ENCODE data around the gene GPX4. TPM values are rescaled to one million over a fixed set of nuclear protein-coding genes. Genes with fewer than 3 reads are reported as not detected.

GPX4 gene
- total and polyA plus RNA-seq, 2 of the 13 experiments (the other 11 are each of a cell fraction or from before 2014, with no cell fraction given), result 535 to 613 TPM

GRCh38 chr19:1064661-1065605 is 38.9 kb upstream of the GPX4 start (continued):
- TF ChIP-seq, protein P1, sequence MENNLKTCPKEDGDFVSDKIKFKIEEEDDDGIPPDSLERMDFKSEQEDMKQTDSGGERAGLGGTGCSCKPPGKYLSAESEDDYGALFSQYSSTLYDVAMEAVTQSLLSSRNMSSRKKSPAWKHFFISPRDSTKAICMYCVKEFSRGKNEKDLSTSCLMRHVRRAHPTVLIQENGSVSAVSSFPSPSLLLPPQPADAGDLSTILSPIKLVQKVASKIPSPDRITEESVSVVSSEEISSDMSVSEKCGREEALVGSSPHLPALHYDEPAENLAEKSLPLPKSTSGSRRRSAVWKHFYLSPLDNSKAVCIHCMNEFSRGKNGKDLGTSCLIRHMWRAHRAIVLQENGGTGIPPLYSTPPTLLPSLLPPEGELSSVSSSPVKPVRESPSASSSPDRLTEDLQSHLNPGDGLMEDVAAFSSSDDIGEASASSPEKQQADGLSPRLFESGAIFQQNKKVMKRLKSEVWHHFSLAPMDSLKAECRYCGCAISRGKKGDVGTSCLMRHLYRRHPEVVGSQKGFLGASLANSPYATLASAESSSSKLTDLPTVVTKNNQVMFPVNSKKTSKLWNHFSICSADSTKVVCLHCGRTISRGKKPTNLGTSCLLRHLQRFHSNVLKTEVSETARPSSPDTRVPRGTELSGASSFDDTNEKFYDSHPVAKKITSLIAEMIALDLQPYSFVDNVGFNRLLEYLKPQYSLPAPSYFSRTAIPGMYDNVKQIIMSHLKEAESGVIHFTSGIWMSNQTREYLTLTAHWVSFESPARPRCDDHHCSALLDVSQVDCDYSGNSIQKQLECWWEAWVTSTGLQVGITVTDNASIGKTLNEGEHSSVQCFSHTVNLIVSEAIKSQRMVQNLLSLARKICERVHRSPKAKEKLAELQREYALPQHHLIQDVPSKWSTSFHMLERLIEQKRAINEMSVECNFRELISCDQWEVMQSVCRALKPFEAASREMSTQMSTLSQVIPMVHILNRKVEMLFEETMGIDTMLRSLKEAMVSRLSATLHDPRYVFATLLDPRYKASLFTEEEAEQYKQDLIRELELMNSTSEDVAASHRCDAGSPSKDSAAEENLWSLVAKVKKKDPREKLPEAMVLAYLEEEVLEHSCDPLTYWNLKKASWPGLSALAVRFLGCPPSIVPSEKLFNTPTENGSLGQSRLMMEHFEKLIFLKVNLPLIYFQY (CRISPR knock-in tag; IDR thresholded peaks at IDR 0.05; ENCODE audit: borderline replicate concordance), result no peak
- TF ChIP-seq ZBTB25 (CRISPR knock-in tag; IDR thresholded peaks at IDR 0.05) (0 out of 2 replicates have a peak, but pooled peaks have one; percentile 32), ZNF180 (CRISPR knock-in tag; IDR thresholded peaks at IDR 0.05; ENCODE audit: borderline replicate concordance, low read depth) (no peak), ZNF598 (CRISPR knock-in tag; IDR thresholded peaks at IDR 0.05; ENCODE audit: borderline replicate concordance) (no peak), MXD4 (CRISPR knock-in tag; IDR thresholded peaks at IDR 0.05) (no peak; the same call in 1 of the 2 replicates)
- TF ChIP-seq, protein P2, sequence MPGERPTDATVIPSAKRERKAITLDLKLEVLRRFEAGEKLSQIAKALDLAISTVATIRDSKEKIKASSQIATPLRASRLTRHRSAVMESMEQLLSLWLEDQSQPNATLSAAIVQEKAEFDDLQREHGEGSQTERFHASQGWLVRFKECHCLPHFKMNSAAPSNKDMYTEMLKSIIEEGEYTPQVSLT (CRISPR knock-in tag; IDR thresholded peaks at IDR 0.05; ENCODE audit: borderline replicate concordance, low read depth), result no peak
- TF ChIP-seq, protein P3, sequence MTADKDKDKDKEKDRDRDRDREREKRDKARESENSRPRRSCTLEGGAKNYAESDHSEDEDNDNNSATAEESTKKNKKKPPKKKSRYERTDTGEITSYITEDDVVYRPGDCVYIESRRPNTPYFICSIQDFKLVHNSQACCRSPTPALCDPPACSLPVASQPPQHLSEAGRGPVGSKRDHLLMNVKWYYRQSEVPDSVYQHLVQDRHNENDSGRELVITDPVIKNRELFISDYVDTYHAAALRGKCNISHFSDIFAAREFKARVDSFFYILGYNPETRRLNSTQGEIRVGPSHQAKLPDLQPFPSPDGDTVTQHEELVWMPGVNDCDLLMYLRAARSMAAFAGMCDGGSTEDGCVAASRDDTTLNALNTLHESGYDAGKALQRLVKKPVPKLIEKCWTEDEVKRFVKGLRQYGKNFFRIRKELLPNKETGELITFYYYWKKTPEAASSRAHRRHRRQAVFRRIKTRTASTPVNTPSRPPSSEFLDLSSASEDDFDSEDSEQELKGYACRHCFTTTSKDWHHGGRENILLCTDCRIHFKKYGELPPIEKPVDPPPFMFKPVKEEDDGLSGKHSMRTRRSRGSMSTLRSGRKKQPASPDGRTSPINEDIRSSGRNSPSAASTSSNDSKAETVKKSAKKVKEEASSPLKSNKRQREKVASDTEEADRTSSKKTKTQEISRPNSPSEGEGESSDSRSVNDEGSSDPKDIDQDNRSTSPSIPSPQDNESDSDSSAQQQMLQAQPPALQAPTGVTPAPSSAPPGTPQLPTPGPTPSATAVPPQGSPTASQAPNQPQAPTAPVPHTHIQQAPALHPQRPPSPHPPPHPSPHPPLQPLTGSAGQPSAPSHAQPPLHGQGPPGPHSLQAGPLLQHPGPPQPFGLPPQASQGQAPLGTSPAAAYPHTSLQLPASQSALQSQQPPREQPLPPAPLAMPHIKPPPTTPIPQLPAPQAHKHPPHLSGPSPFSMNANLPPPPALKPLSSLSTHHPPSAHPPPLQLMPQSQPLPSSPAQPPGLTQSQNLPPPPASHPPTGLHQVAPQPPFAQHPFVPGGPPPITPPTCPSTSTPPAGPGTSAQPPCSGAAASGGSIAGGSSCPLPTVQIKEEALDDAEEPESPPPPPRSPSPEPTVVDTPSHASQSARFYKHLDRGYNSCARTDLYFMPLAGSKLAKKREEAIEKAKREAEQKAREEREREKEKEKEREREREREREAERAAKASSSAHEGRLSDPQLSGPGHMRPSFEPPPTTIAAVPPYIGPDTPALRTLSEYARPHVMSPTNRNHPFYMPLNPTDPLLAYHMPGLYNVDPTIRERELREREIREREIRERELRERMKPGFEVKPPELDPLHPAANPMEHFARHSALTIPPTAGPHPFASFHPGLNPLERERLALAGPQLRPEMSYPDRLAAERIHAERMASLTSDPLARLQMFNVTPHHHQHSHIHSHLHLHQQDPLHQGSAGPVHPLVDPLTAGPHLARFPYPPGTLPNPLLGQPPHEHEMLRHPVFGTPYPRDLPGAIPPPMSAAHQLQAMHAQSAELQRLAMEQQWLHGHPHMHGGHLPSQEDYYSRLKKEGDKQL (CRISPR knock-in tag; IDR thresholded peaks at IDR 0.05; ENCODE audit: low read depth), result no peak
- TF ChIP-seq, protein P4, sequence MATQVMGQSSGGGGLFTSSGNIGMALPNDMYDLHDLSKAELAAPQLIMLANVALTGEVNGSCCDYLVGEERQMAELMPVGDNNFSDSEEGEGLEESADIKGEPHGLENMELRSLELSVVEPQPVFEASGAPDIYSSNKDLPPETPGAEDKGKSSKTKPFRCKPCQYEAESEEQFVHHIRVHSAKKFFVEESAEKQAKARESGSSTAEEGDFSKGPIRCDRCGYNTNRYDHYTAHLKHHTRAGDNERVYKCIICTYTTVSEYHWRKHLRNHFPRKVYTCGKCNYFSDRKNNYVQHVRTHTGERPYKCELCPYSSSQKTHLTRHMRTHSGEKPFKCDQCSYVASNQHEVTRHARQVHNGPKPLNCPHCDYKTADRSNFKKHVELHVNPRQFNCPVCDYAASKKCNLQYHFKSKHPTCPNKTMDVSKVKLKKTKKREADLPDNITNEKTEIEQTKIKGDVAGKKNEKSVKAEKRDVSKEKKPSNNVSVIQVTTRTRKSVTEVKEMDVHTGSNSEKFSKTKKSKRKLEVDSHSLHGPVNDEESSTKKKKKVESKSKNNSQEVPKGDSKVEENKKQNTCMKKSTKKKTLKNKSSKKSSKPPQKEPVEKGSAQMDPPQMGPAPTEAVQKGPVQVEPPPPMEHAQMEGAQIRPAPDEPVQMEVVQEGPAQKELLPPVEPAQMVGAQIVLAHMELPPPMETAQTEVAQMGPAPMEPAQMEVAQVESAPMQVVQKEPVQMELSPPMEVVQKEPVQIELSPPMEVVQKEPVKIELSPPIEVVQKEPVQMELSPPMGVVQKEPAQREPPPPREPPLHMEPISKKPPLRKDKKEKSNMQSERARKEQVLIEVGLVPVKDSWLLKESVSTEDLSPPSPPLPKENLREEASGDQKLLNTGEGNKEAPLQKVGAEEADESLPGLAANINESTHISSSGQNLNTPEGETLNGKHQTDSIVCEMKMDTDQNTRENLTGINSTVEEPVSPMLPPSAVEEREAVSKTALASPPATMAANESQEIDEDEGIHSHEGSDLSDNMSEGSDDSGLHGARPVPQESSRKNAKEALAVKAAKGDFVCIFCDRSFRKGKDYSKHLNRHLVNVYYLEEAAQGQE (IDR thresholded peaks at IDR 0.05; ENCODE audit: borderline replicate concordance in 1 of 2, low read depth in 1 of 2, low read length in 2 of 2), result no peak
- TF ChIP-seq, protein P5, sequence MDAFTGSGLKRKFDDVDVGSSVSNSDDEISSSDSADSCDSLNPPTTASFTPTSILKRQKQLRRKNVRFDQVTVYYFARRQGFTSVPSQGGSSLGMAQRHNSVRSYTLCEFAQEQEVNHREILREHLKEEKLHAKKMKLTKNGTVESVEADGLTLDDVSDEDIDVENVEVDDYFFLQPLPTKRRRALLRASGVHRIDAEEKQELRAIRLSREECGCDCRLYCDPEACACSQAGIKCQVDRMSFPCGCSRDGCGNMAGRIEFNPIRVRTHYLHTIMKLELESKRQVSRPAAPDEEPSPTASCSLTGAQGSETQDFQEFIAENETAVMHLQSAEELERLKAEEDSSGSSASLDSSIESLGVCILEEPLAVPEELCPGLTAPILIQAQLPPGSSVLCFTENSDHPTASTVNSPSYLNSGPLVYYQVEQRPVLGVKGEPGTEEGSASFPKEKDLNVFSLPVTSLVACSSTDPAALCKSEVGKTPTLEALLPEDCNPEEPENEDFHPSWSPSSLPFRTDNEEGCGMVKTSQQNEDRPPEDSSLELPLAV (CRISPR knock-in tag; conservative IDR thresholded peaks at IDR 0.05; ENCODE audit: low read depth), result no peak
